Neural progenitor cell (in vitro differentiated cells): Measurements from ENCODE around the gene NIPAL3.

Source experiments
- EZH2 ChIP-seq: fragments of 200-600 bp; sonication (generic); IDR thresholded peaks from 2 replicates; pipeline ENCODE4 v1.6.1; 2017; ENCODE audit warnings: antibody characterized with exemption, mild to moderate bottlenecking, moderate library complexity
- TF ChIP-seq, protein P1 (sequence below): fragments of 200-600 bp; sonication (generic); IDR thresholded peaks from 2 replicates; pipeline ENCODE4 v1.5.1; 2017; ENCODE audit warnings: antibody characterized with exemption, mild to moderate bottlenecking

DNA sequence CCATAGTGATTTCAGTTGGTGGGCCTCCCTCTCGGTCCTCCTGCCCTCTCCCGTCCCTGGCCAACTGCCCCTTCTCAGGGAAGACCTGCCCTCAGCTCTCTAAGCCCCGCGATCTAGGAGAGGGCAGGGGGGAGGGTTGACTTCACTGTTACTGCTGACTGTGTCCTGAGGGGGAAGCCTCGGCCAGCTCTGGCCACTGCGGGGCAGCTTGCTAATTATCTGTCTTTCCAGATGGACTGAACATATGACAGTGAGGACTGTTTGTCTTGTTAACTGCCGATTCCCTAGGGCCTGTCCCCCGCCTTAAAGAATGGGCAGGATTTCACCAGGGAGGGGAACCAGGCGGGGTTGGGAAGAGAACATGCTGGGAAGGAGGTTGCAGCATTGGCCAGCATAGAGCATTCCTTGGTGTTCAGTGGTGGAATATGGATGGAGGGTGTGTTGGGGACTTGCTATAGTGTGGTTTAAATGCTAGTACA, 22.9 kb downstream of the NIPAL3 start:
- TF ChIP-seq, protein P1, sequence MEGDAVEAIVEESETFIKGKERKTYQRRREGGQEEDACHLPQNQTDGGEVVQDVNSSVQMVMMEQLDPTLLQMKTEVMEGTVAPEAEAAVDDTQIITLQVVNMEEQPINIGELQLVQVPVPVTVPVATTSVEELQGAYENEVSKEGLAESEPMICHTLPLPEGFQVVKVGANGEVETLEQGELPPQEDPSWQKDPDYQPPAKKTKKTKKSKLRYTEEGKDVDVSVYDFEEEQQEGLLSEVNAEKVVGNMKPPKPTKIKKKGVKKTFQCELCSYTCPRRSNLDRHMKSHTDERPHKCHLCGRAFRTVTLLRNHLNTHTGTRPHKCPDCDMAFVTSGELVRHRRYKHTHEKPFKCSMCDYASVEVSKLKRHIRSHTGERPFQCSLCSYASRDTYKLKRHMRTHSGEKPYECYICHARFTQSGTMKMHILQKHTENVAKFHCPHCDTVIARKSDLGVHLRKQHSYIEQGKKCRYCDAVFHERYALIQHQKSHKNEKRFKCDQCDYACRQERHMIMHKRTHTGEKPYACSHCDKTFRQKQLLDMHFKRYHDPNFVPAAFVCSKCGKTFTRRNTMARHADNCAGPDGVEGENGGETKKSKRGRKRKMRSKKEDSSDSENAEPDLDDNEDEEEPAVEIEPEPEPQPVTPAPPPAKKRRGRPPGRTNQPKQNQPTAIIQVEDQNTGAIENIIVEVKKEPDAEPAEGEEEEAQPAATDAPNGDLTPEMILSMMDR: peak; percentile 5
- TF ChIP-seq EZH2: no peak
